Heart left ventricle (tissue), 16 donors: ENCODE results near the gene PCDHA13. TPM values are rescaled to one million over a fixed set of nuclear protein-coding genes. Genes with fewer than 3 reads are reported as not detected.
"Not testable (repeated sequence)": the region's sequence is repeated elsewhere in the genome, so short reads cannot be mapped to it uniquely, and the experiment has no call there.

ENCODE experiments used
- ATAC-seq, 4 donors: fragments of 200-7000 bp; cut with Tn5 transposase; one replicate each; pipeline ENCODE4 v1.9.1; 2020 to 2022; ENCODE audit warnings: moderate library complexity in 4 of 4, mild to moderate bottlenecking in 3 of 4, moderate number of reproducible peaks in 1 of 4
- DNase-seq, 5 donors: peaks; one replicate each; pipeline ENCODE4 v3.0.0-alpha.2; 2020
- H3K27ac ChIP-seq, 12 donors: fragments of 200-600 bp; sonication (generic) in 4 of 12; one replicate each; pipeline versions ENCODE4 v1.5.0 to v1.8.0; 2016 to 2022; ENCODE audit warnings: mild to moderate bottlenecking in 2 of 12
- H3K27me3 ChIP-seq, 9 donors: fragments of 200-600 bp; sonication (generic) in 2 of 9; one replicate each; pipeline versions ENCODE4 v1.5.1 to v1.8.0; 2016 to 2022; ENCODE audit warnings: mild to moderate bottlenecking in 3 of 9
- H3K36me3 ChIP-seq, 9 donors: fragments of 200-600 bp; sonication (generic) in 2 of 9; one replicate each; pipeline versions ENCODE4 v1.5.0 to v1.8.0; 2018 to 2022; ENCODE audit warnings: mild to moderate bottlenecking in 2 of 9
- H3K4me1 ChIP-seq, 12 donors: fragments of 200-600 bp; sonication (generic) in 4 of 12; one replicate each; pipeline versions ENCODE4 v1.5.0 to v1.8.0; 2016 to 2022; ENCODE audit warnings: mild to moderate bottlenecking in 3 of 12
- H3K4me3 ChIP-seq, 12 donors: fragments of 200-600 bp; sonication (generic) in 4 of 12; one replicate each; pipeline versions ENCODE4 v1.5.0 to v1.8.0; 2017 to 2022; ENCODE audit warnings: mild to moderate bottlenecking in 9 of 12, moderate library complexity in 4 of 12
- H3K9me3 ChIP-seq, 12 donors: fragments of 200-600 bp; sonication (generic) in 4 of 12; one replicate each; pipeline versions ENCODE4 v1.5.0 to v1.8.0; 2016 to 2022; ENCODE audit warnings: mild to moderate bottlenecking in 1 of 12
- CTCF ChIP-seq, 12 donors: fragments of 200-600 bp; sonication (generic) in 4 of 12; IDR thresholded peaks; one replicate each; pipeline versions ENCODE4 v1.5.0 to v1.8.0; 2018 to 2022; ENCODE audit warnings: antibody characterized with exemption in 12 of 12, mild to moderate bottlenecking in 5 of 12
- POLR2A ChIP-seq, 2 donors: fragments of 450-650 bp; IDR thresholded peaks; one replicate each; pipeline ENCODE4 v1.6.1; 2017; ENCODE audit warnings: antibody characterized with exemption in 2 of 2, mild to moderate bottlenecking in 2 of 2, moderate library complexity in 2 of 2
- WGBS, 4 donors: extraction: QIAGEN DNeasy Blood & Tissue Kit in 2 of 4; methylation state at CpG; one replicate each; pipeline versions ENCODE4 v1.1.5 to v1.1.7; 2013 to 2018; 5-methylcytosine and 5-hydroxymethylcytosine counted together
- intact Hi-C, 10 donors: fragments of 100-400 bp; cut with DNase I; formaldehyde crosslinking; loops; one replicate each; pipeline versions ENCODE4 v1.11.1 to v1.14.2; 2022
- polyA plus RNA-seq, 2 donors: library from polyadenylated mRNA; stranded (reverse); fragments of 200-250 nt; gene quantifications; one replicate each; pipeline ENCODE4 v1.2.3, GENCODE V29; 2013
- total RNA-seq, 9 donors: library from RNA; depleted of rRNA in 2 of 9; stranded (reverse); fragments of >200 nt in 2 of 9; fragmentation: NEBNext Ultra II Directional in 3 of 9; extraction: Animal tissue kit (Norgen Biotek cat#: 25700) in 3 of 9; gene quantifications; one replicate each; pipeline versions ENCODE4 v1.1.0 to v1.2.4, GENCODE V29; 2016 to 2023
- donor health status: ischemic (EF 13 %, LVEDD 7.1; RV severe dilation, severe dysfunction).
- donor health status: healthy with polysubstance abuse.
- donor health status: DM: no; HTN: yes; CAD: no.
- donor health status: DM: no; HTN: no; CAD: no.
- donor health status: ischemic (EF 25% LVEDD 6.9; RV normal size, moderate dysfunction).
- donor health status: ischemic (EF 25% LVEDD 5.7; RV mildly dilated, moderate dysfunction).
- donor health status: healthy.
- donor health status: DM: yes; HTN: yes; CAD: no.
- donor health status: ischemic (EF 35%, LVEDD 5.7; RV mildly dilated, moderate dysfunction).
- donor health status: nonischemic (EF 11% LVEDD 7.7; RV severe dilation, severe dysfunction).
- donor health status: DM: yes; HTN: yes; CAD: no.
- donor health status: PGD.
- donor health status: ischemic (EF 29% LVEDD 5.4; RV normal size, mild dysfunction).
- donor health status: nonischemic (EF 23%, LVEDD 6.1; RV moderate dilation, normal function).

PCDHA13 gene
- total and polyA plus RNA-seq, 11 donors: 0.01 to 0.38 (median 0.12) TPM; not detected in 8

- TF ChIP-seq POLR2A (IDR thresholded peaks at IDR 0.05) (no peak), CTCF (IDR thresholded peaks at IDR 0.05) (no peak)
- Histone ChIP-seq H3K9me3 (peaks cover 0 to 31% (median 8%) of the 10 kb centered on the region in 12 donors), H3K4me1 (no peaks in the 10 kb centered on the region), H3K36me3 (no peaks in the 10 kb centered on the region), H3K4me3 (no peak overlapping the region), H3K27me3 (peaks cover 9 to 91% (median 24%) of the 10 kb centered on the region in 9 donors), H3K27ac (no peak overlapping the region)
- intact Hi-C loops: loop anchor here in 2 of 10 donors (10.0 kb wide), 2 partner anchors 209 to 219 kb away; partner anchors contain the start of gene PCDHB1 (in 1 of the 2)
- ATAC-seq: no peak
- peak in 2 of 5 donors; percentile 21 to 55 for DNase-seq
- 33 to 50% (median 44%) methylated on average over 36 to 103 of the region's 103 CpGs for WGBS, 4 donors
Measured at GRCh38 chr5:140835622-140836510, 46.1 kb upstream of the PCDHA13 start.

GRCh38 chr5:140840978-140841962, 40.7 kb upstream of the PCDHA13 start, which contains the start of gene PCDHA8:
TSS of gene PCDHA8 (plus strand) at chr5:140841187. CDS start at chr5:140841322, 135 bp downstream.
- WGBS, 4 donors: 19 to 27% (median 22%) methylated on average over 23 to 47 of the region's 47 CpGs
- ATAC-seq (no peak), DNase-seq (no peak)
- intact Hi-C loops: no loop called here
- peaks cover 0 to 79% (median 13%) of the 10 kb centered on the region in 9 donors for H3K27me3 ChIP-seq
- peaks cover 0 to 44% (median 9%) of the 10 kb centered on the region in 12 donors for H3K9me3 ChIP-seq
- H3K4me3 ChIP-seq: no peak within 1 kb of the TSS
- no peak within 1 kb of the TSS for H3K27ac ChIP-seq
- peak in 5 of 12 donors; percentile 8 to 22 (median 20) for TF ChIP-seq CTCF (IDR thresholded peaks at IDR 0.05)
- TF ChIP-seq POLR2A (IDR thresholded peaks at IDR 0.05): no peak
- no peaks in the 10 kb centered on the region for H3K4me1 ChIP-seq
- H3K36me3 ChIP-seq: no peaks in the 10 kb centered on the region

GRCh38 chr5:140842798-140843733, 38.9 kb upstream of the PCDHA13 start:
- TF ChIP-seq POLR2A (IDR thresholded peaks at IDR 0.05): no peak
- TF ChIP-seq CTCF (IDR thresholded peaks at IDR 0.05): no peak
- ATAC-seq: no peak
- Histone ChIP-seq H3K36me3 (no peaks in the 10 kb centered on the region), H3K9me3 (peaks cover 0 to 44% (median 14%) of the 10 kb centered on the region in 12 donors), H3K4me3 (no peak overlapping the region), H3K4me1 (no peaks in the 10 kb centered on the region), H3K27me3 (peaks cover 0 to 82% (median 15%) of the 10 kb centered on the region in 9 donors), H3K27ac (no peak overlapping the region)
- 36 to 49% (median 43%) methylated on average over 12 to 87 of the region's 87 CpGs for WGBS, 4 donors
- intact Hi-C loops: no loop called here
- DNase-seq: no peak

GRCh38 chr5:140848139-140849102, 33.5 kb upstream of the PCDHA13 start, which contains the start of gene PCDHA9:
TSS of gene PCDHA9 (plus strand) at chr5:140848382. CDS start at chr5:140848496, 114 bp downstream.
- intact Hi-C loops, ATAC-seq, H3K4me1 ChIP-seq, H3K27ac ChIP-seq, DNase-seq, H3K36me3 ChIP-seq, H3K4me3 ChIP-seq: not testable (repeated sequence)
- 12 to 23% (median 19%) methylated on average over 14 to 46 of the region's 48 CpGs for WGBS, 4 donors
- H3K27me3 ChIP-seq: peaks cover 0 to 64% (median 17%) of the 10 kb centered on the region in 9 donors
- H3K9me3 ChIP-seq: peaks cover 0 to 29% (median 10%) of the 10 kb centered on the region in 12 donors
